Gastrocnemius medialis (tissue), 4 donors: ENCODE data around the gene PDCD1. TPM values are rescaled to one million over a fixed set of nuclear protein-coding genes. Genes with fewer than 3 reads are reported as not detected.
"Not testable (repeated sequence)": the region's sequence is repeated elsewhere in the genome, so short reads cannot be mapped to it uniquely, and the experiment has no call there.

ENCODE experiments used
- ATAC-seq, 2 donors: fragments of 150-250 bp; one replicate each; pipeline ENCODE4 v1.9.1; 2016
- DNase-seq, 2 donors: peaks; one replicate each; pipeline ENCODE4 v3.0.0-alpha.2; 2019
- H3K27ac ChIP-seq, 4 donors: fragments of 200-600 bp; sonication (generic); 1 replicate in 1 of 4; 2 replicates in 3 of 4; pipeline ENCODE4 v1.5.1; 2016 to 2018; ENCODE audit warnings: mild to moderate bottlenecking in 2 of 4, moderate library complexity in 1 of 4
- H3K27me3 ChIP-seq, 3 donors: fragments of 200-600 bp; sonication (generic) in 2 of 3; 1 replicate in 1 of 3; 2 replicates in 2 of 3; pipeline versions ENCODE4 v1.5.1 to v1.6.0; 2016 to 2019; ENCODE audit warnings: mild to moderate bottlenecking in 1 of 3, moderate library complexity in 1 of 3
- H3K36me3 ChIP-seq, 2 donors: fragments of 200-600 bp; sonication (generic) in 1 of 2; one replicate each; pipeline ENCODE4 v1.5.1; 2017 to 2018
- H3K4me1 ChIP-seq, 2 donors: fragments of 200-600 bp; sonication (generic) in 1 of 2; one replicate each; pipeline ENCODE4 v1.5.1; 2016 to 2017; ENCODE audit warnings: mild to moderate bottlenecking in 2 of 2
- H3K4me3 ChIP-seq, 4 donors: fragments of 200-600 bp; sonication (generic) in 3 of 4; 1 replicate in 1 of 4; 2 replicates in 3 of 4; pipeline ENCODE4 v1.5.1; 2016 to 2019; ENCODE audit warnings: mild to moderate bottlenecking in 2 of 4
- H3K9me3 ChIP-seq, 3 donors: fragments of 200-600 bp; sonication (generic) in 2 of 3; 1 replicate in 1 of 3; 2 replicates in 2 of 3; pipeline ENCODE4 v1.5.1; 2016 to 2019
- CTCF ChIP-seq, 5 experiments: fragments of 450-650 bp in 3 of 5; fragments of 200-600 bp in 2 of 5; sonication (generic) in 2 of 5; IDR thresholded peaks in 4 of 5; conservative IDR thresholded peaks in 1 of 5; 1 replicate in 4 of 5; 2 replicates in 1 of 5; pipeline ENCODE4 v1.5.1; 2016 to 2019; ENCODE audit warnings: antibody characterized with exemption in 5 of 5, mild to moderate bottlenecking in 3 of 5, moderate library complexity in 3 of 5
- POLR2A ChIP-seq, 2 donors: fragments of 450-650 bp; IDR thresholded peaks; one replicate each; pipeline ENCODE4 v1.6.1; 2017; ENCODE audit warnings: antibody characterized with exemption in 2 of 2, mild to moderate bottlenecking in 2 of 2, moderate library complexity in 2 of 2
- in situ Hi-C, 4 donors: fragments of 200-750 bp; cut with MboI; loops; one replicate each; pipeline versions ENCODE4 v1.15.0 to v1.8.0; 2017; ENCODE audit warnings: low sequenced_read_pairs in 4 of 4
- intact Hi-C: fragments of 100-400 bp; cut with DNase I; formaldehyde crosslinking; loops from one replicate; pipeline ENCODE4 v1.15.1; 2023; ENCODE audit warnings: low total_unique reads
- total RNA-seq, 4 donors: library from RNA; depleted of rRNA; stranded (reverse); fragments of >200 nt; gene quantifications; one replicate each; pipeline versions ENCODE4 v1.1.0 to v1.2.3, GENCODE V29; 2016

The PDCD1 gene
- total RNA-seq, 4 donors from 2014 or later: 0.13 TPM; not detected in 3

DNA sequence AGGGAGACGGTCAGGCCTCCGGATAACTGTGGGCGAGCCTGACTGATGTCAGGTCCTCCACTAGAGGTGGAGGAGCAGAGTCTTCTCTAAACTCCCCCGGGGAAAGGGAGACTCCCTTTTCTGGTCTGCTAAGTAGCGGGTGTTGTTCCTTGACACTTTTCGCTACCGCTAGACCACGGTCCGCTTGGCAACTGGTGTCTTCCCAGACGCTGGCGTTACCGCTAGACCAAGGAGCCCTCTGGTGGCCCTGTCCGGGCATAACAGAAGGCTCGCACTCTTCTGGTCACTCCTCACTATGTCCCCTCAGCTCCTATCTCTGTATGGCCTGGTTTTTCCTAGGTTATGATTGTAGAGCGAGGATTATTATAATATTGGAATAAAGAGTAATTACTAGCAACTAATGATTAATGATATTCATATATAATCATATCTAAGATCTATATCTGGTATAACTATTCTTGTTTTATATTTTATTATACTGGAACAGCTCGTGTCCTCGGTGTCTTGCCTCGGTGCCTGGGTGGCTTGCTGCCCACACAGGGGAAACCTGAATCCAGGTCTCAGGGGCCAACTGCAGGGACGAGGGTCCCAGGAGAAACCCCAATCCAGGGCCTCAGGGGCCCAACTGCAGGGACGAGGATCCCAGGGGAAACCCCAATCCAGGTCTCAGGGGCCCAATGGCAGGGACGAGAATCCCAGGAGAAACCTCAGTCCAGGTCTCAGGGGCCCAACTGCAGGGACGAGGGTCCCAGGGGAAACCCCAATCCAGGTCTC, 17.2 kb upstream of the PDCD1 start:
- DNase-seq, H3K9me3 ChIP-seq, H3K27ac ChIP-seq, H3K4me1 ChIP-seq, H3K4me3 ChIP-seq, intact Hi-C loops, ATAC-seq, H3K27me3 ChIP-seq, in situ Hi-C loops, H3K36me3 ChIP-seq: not testable (repeated sequence)
- TF ChIP-seq CTCF (IDR thresholded peaks at IDR 0.05 in 4 of 5, conservative IDR thresholded peaks at IDR 0.05 in 1 of 5): peak in 3 of 5 experiments; percentile 9 to 43 (median 42)

GRCh38 chr2:241874277-241874925, 15.7 kb upstream of the PDCD1 start:
- Histone ChIP-seq H3K36me3 (no peaks in the 10 kb centered on the region), H3K4me3 (no peak overlapping the region), H3K4me1 (no peaks in the 10 kb centered on the region), H3K27me3 (no peaks in the 10 kb centered on the region), H3K9me3 (no peaks in the 10 kb centered on the region), H3K27ac (no peak overlapping the region)
- DNase-seq (no peak), ATAC-seq (no peak)
- TF ChIP-seq CTCF (IDR thresholded peaks at IDR 0.05 in 4 of 5, conservative IDR thresholded peaks at IDR 0.05 in 1 of 5) (no peak), POLR2A (IDR thresholded peaks at IDR 0.05) (no peak)
- in situ Hi-C loops: no loop called here
- intact Hi-C loops: no loop called here

- no peaks in the 10 kb centered on the region for H3K9me3 ChIP-seq
- no peak overlapping the region for H3K4me3 ChIP-seq
- intact Hi-C loops: no loop called here
- no peak for TF ChIP-seq CTCF (IDR thresholded peaks at IDR 0.05 in 4 of 5, conservative IDR thresholded peaks at IDR 0.05 in 1 of 5)
- TF ChIP-seq POLR2A (IDR thresholded peaks at IDR 0.05): no peak
- no peaks in the 10 kb centered on the region for H3K4me1 ChIP-seq
- DNase-seq (no peak), ATAC-seq (no peak)
- no peaks in the 10 kb centered on the region for H3K27me3 ChIP-seq
- in situ Hi-C loops: no loop called here
- H3K27ac ChIP-seq: no peak overlapping the region
- no peaks in the 10 kb centered on the region for H3K36me3 ChIP-seq
These were observed 15.1 kb upstream of the PDCD1 start for GRCh38 chr2:241873803-241874110.

DNA sequence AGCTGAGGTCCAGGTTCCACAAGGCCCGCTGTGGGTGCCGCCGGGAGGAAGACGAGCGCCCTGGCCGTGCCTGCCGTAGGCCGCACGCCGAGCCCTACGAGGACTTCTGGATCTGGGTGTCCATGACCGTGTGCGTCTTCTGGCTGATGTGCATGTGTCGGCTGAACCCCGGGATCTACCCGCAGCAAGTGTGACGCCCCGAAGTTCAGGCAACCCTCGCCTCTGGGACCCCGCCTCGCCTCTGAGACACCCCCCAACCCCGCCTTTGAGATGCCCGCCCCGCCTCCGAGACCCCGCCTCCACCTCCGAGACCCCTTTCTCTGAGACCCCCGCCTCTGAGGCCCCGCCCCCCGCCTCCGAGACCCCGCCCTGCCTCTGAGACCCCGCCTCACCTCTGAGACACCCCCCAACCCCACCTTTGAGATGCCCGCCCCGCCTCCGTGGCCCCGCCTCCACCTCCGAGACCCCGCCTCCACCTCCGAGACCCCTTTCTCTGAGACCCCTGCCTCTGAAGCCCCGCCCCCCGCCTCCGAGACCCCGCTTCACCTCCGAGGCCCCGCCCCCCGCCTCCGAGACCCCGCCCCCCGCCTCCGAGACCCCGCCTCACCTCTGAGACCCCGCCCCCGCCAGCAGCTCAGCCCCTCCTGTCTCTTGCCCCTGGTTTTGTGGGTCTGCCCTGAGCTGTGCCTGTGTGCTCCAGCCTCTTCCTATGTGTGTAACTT, 14.5 kb upstream of the PDCD1 start:
- no peak for TF ChIP-seq CTCF (IDR thresholded peaks at IDR 0.05 in 4 of 5, conservative IDR thresholded peaks at IDR 0.05 in 1 of 5)
- TF ChIP-seq POLR2A (IDR thresholded peaks at IDR 0.05): no peak
- H3K36me3 ChIP-seq: no peaks in the 10 kb centered on the region
- in situ Hi-C loops: no loop called here
- DNase-seq: no peak
- no peak overlapping the region for H3K4me3 ChIP-seq
- intact Hi-C loops: no loop called here
- no peak for ATAC-seq
- H3K27me3 ChIP-seq: no peaks in the 10 kb centered on the region
- H3K9me3 ChIP-seq: no peaks in the 10 kb centered on the region
- no peak overlapping the region for H3K27ac ChIP-seq
- no peaks in the 10 kb centered on the region for H3K4me1 ChIP-seq
